ENCODE data around the gene ACACB.

The ACACB gene

GRCh38 chr12:109291521-109292341 lies 175.3 kb downstream of the ACACB start:
- H3K4me1 ChIP-seq (ENCODE audit: low read depth, poor library complexity, severe bottlenecking): no peaks in the 10 kb centered on the region
- H3K27ac ChIP-seq: no peak overlapping the region
- no peak overlapping the region for H3K4me3 ChIP-seq (IDR thresholded peaks at IDR 0.05; ENCODE audit: insufficient read depth, low read depth, low read length)
- no peaks in the 10 kb centered on the region for H3K36me3 ChIP-seq (ENCODE audit: insufficient read depth)
- no peak overlapping the region for H3K4me2 ChIP-seq
- no peaks in the 10 kb centered on the region for H4K20me1 ChIP-seq (ENCODE audit: insufficient read depth)
- no peak overlapping the region for H2AFZ ChIP-seq (ENCODE audit: low read depth)
- no peaks in the 10 kb centered on the region for H3K79me2 ChIP-seq (ENCODE audit: insufficient read depth, low read depth)
- H3K27me3 ChIP-seq (ENCODE audit: insufficient read depth, low read depth): no peaks in the 10 kb centered on the region
- no peak overlapping the region for H3K9ac ChIP-seq
- no peak for TF ChIP-seq CTCF (conservative IDR thresholded peaks at IDR 0.05; ENCODE audit: low read depth, low read length)

- Histone ChIP-seq H3K4me2 (no peak overlapping the region), H3K36me3 (ENCODE audit: insufficient read depth) (no peaks in the 10 kb centered on the region), H4K20me1 (ENCODE audit: insufficient read depth) (no peaks in the 10 kb centered on the region), H2AFZ (ENCODE audit: low read depth) (no peak overlapping the region), H3K4me1 (ENCODE audit: low read depth, poor library complexity, severe bottlenecking) (no peaks in the 10 kb centered on the region), H3K9ac (no peak overlapping the region), H3K4me3 (IDR thresholded peaks at IDR 0.05; ENCODE audit: insufficient read depth, low read depth, low read length) (no peak overlapping the region), H3K79me2 (ENCODE audit: insufficient read depth, low read depth) (no peaks in the 10 kb centered on the region), H3K27ac (no peak overlapping the region), H3K27me3 (ENCODE audit: insufficient read depth, low read depth) (no peaks in the 10 kb centered on the region)
- TF ChIP-seq CTCF (conservative IDR thresholded peaks at IDR 0.05; ENCODE audit: low read depth, low read length): no peak
Measured at GRCh38 chr12:109292342-109292711, 175.9 kb downstream of the ACACB start.

GRCh38 chr12:109293106-109293505 lies 176.7 kb downstream of the ACACB start:
- H3K4me1 ChIP-seq (ENCODE audit: low read depth, poor library complexity, severe bottlenecking): no peaks in the 10 kb centered on the region
- no peak overlapping the region for H2AFZ ChIP-seq (ENCODE audit: low read depth)
- H3K9ac ChIP-seq: no peak overlapping the region
- H3K4me3 ChIP-seq (IDR thresholded peaks at IDR 0.05; ENCODE audit: insufficient read depth, low read depth, low read length): no peak overlapping the region
- no peaks in the 10 kb centered on the region for H3K79me2 ChIP-seq (ENCODE audit: insufficient read depth, low read depth)
- H3K27ac ChIP-seq: no peak overlapping the region
- TF ChIP-seq CTCF (conservative IDR thresholded peaks at IDR 0.05; ENCODE audit: low read depth, low read length): no peak
- H3K27me3 ChIP-seq (ENCODE audit: insufficient read depth, low read depth): no peaks in the 10 kb centered on the region
- H3K36me3 ChIP-seq (ENCODE audit: insufficient read depth): no peaks in the 10 kb centered on the region
- no peaks in the 10 kb centered on the region for H4K20me1 ChIP-seq (ENCODE audit: insufficient read depth)
- no peak overlapping the region for H3K4me2 ChIP-seq

GRCh38 chr12:109294286-109294796 lies 178.0 kb downstream of the ACACB start:
- Histone ChIP-seq H3K27ac (no peak overlapping the region), H3K27me3 (ENCODE audit: insufficient read depth, low read depth) (no peaks in the 10 kb centered on the region), H3K4me3 (IDR thresholded peaks at IDR 0.05; ENCODE audit: insufficient read depth, low read depth, low read length) (no peak overlapping the region), H2AFZ (ENCODE audit: low read depth) (no peak overlapping the region), H3K4me2 (no peak overlapping the region), H4K20me1 (ENCODE audit: insufficient read depth) (no peaks in the 10 kb centered on the region), H3K36me3 (ENCODE audit: insufficient read depth) (no peaks in the 10 kb centered on the region), H3K4me1 (ENCODE audit: low read depth, poor library complexity, severe bottlenecking) (no peaks in the 10 kb centered on the region), H3K79me2 (ENCODE audit: insufficient read depth, low read depth) (no peaks in the 10 kb centered on the region), H3K9ac (no peak overlapping the region)
- TF ChIP-seq CTCF (conservative IDR thresholded peaks at IDR 0.05; ENCODE audit: low read depth, low read length): no peak

All from KMS-11 (cell line).